B cell (primary cell): Measurements from ENCODE around the gene CBX8.

Experiments
- EZH2 ChIP-seq: IDR thresholded peaks from 2 replicates; pipeline ENCODE4 v1.6.1; 2012; ENCODE audit warnings: borderline replicate concordance, low read depth, mild to moderate bottlenecking, moderate library complexity, low read length; ENCODE audit not compliant: insufficient read depth, poor library complexity, severe bottlenecking
- TF ChIP-seq, protein P1 (sequence below): fragments of 200-600 bp; IDR thresholded peaks from one replicate; pipeline ENCODE4 v1.8.0; 2022; ENCODE audit warnings: antibody characterized with exemption, mild to moderate bottlenecking

DNA sequence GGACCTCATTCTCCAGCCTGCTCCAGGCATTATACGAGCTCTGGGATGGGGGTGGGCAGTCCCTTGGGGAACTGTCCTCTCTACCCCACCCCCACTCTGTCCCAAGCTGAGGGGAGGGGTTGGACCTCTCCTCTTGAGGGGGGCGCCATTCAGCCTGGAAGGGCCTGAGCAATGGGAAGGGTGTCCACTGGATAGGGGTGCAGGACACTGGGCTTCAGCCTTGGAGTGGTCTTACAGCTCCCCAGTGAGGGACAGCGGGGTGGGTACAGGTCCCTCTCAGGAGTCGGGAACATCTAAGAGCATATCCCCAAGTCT lies 9.5 kb upstream of the CBX8 start:
- TF ChIP-seq EZH2: no peak
- TF ChIP-seq, protein P1, sequence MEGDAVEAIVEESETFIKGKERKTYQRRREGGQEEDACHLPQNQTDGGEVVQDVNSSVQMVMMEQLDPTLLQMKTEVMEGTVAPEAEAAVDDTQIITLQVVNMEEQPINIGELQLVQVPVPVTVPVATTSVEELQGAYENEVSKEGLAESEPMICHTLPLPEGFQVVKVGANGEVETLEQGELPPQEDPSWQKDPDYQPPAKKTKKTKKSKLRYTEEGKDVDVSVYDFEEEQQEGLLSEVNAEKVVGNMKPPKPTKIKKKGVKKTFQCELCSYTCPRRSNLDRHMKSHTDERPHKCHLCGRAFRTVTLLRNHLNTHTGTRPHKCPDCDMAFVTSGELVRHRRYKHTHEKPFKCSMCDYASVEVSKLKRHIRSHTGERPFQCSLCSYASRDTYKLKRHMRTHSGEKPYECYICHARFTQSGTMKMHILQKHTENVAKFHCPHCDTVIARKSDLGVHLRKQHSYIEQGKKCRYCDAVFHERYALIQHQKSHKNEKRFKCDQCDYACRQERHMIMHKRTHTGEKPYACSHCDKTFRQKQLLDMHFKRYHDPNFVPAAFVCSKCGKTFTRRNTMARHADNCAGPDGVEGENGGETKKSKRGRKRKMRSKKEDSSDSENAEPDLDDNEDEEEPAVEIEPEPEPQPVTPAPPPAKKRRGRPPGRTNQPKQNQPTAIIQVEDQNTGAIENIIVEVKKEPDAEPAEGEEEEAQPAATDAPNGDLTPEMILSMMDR: no peak
